NCI-H128 (cell line): ENCODE data around the gene TOMM20.

Experiments
- DNase-seq: peaks from one replicate; lab custom pipeline; 2025; ENCODE audit not compliant: unreplicated experiment; lab: John Stamatoyannopoulos, UW

Gene TOMM20

DNA sequence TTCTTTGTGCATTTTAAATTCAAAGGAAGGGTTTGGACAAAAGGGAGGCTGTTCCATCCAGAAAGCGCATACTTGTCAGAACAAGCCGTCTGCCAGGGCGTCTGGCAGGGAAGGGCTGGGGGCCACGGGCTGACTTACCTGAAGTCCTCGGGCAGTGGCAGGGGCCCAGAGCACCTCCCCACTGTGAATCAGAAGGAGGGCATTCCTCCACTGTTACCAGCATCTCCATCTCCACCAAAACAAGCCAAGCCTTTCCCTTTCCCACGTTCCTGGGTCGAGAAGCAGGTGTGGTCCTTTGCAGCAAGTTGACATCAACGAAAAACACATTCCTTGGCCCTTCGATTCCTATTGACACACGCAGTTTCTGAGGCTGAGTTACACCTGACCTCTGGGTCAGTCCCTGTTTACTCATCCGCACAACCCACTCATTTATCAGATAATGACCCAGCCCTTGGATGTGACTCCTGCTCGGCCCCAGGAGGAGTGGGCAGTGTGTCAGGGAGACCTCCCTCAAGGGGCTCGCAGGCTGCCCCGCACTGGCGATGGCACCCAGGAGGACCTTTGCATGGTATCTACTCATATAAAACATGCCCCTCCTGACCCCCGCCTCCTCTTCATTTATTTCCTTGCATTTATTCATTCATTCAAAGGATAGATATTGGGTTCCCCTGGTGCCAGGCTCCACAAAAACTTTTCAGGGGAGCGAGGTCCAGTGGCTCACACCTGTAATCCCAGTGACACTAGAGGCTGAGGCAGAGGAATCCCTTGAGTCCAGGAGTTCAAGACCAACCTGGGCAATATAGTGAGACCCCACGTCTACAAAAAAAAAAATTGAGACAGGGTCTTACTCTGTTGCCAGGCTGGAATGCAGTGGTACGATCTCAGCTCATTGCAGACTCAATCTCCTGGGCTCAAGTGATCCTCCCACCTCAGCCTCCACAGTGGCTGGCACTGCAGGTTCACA lies 60.2 kb downstream of the TOMM20 start:
- DNase-seq, result no peak

DNA sequence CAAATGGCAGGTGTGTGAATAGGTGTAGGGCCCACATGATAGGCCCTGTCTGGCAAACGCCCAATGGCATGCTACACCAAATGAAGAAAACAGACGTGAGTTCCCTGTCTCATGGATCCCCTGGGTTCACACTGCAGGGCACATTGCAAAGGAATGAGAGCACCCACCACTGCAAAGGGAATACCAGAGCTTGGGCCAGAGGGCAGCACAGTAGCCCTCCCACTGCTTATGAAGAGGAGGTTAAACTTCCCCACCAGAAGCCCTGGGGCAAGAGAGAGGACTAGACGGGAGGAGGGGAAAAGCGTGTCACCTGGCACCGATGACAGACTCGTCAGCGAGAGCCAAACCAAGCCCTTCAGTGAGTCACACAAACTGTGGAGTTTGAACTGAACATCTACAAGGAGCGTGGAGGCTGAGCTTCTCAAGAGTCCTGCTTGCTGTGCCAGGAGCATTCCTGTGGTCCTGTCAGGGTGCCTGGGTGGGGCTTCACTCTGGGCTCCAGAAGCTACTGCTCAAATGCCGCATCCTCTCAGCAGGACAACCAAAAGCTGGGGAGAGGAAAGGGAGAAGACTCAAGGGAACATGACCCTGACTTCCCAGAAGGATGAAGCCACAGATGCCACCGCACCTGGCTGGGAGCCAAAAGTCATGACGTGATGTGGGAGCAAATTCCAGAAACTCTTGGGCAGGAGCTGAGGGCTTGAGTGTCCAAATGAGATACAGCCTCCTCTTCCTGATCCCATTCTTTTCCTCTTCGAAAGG lies 61.1 kb downstream of the TOMM20 start:
- DNase-seq, result no peak

DNA sequence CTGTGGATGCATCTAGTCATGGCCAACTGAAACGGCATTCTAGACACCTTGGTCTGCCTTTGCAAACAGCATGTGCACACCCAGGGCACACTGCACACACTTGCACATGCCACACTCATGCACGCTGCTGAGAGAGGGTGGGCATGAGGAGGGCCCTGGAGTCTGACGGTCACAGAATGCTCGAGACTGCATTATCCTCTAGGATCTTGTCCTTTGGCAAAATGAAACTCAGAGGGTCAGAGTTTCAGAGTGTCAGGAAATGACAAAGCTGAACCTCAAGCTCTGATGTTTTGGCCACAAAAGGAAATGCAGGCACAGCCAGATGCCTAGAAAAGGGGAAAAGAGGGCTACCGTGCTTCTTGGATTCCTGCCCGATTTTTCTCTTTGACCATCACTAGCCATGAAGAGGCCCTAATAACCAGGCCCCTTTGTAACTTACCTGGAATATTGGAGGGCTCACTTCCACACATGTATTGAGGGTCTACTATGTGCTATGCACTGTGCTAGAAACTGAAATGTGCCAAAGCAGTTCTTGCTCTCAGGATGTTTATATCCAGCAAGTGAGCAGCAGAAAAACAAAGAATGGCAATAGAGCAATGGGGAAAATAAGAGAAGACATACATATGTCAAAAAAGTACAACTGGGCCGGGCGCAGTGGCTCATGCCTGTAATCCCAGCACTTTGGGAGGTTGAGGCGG lies 65.4 kb downstream of the TOMM20 start:
- no peak for DNase-seq

DNA sequence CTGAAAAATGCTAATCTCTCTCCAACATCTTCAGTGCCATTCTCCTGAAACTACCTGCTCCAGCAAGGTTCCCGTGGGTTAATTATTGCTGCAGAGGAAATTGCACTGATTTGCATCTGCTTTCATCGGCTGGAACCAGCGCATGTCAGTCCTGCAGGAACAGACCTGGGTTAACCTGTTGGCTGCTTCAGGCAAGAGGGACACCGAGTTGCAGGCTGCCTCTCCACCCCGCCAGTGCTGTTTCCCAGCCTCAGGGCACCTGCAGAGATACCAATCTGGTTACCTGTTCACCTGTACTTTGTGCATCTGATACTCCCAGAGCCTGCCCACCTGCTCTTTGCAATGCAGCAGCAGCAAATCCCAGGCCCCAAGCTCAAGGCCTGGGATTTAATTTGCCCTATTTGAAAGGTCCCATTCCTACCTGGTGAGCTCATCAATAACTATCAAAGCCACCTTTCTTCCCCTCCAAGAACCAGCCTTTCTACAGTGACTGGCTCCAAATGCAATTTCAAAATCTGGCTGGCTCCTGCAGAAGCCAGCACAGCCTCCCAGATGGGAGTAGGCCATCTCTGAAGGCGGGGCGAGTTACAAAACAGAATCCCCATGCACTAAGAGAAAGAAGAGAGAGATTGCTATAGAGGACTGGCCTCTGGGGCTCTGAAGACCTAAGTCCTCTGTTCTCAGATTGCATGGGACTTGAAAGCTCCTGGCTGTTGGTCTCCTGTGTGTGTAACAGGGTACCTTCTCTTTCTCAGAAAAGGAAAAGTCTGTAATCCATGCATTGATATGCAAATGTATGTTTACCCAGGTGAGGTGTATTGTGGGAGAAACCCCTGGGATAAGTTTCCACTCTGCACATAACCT lies 67.8 kb downstream of the TOMM20 start:
- peak; percentile 63 for DNase-seq
